ENCODE results near the gene CC2D1A. TPM values are rescaled to one million over a fixed set of nuclear protein-coding genes. Genes with fewer than 3 reads are reported as not detected.

The CC2D1A gene
- total RNA-seq, 1 donor from 2014 or later: 22.6 TPM

- Histone ChIP-seq H3K9me3 (ENCODE audit: insufficient read depth, low read depth, low read length) (no peaks in the 10 kb centered on the region), H4K20me1 (ENCODE audit: insufficient read depth, low read length) (no peaks in the 10 kb centered on the region), H3K4me2 (ENCODE audit: low read length) (no peak overlapping the region), H3K4me3 (ENCODE audit: insufficient read depth, low read depth, low read length) (no peak overlapping the region), H3K27me3 (ENCODE audit: insufficient read depth, low read length) (no peaks in the 10 kb centered on the region), H3K36me3 (ENCODE audit: insufficient read depth, low read length) (no peaks in the 10 kb centered on the region), H3K79me2 (ENCODE audit: insufficient read depth, low read length) (no peaks in the 10 kb centered on the region), H3K9ac (ENCODE audit: low read length) (no peak overlapping the region), H2AFZ (ENCODE audit: low read depth, low read length) (no peak overlapping the region), H3K27ac (ENCODE audit: low read depth, low read length) (no peak overlapping the region), H3K4me1 (ENCODE audit: insufficient read depth, low read length) (no peaks in the 10 kb centered on the region)
- no peak overlapping the region for H3K4me3 Mint-ChIP-seq (ENCODE audit: unreplicated experiment)
- peaks cover 22% of the 10 kb centered on the region for H3K36me3 Mint-ChIP-seq (ENCODE audit: low read depth, unreplicated experiment)
- no peak overlapping the region for H3K27ac Mint-ChIP-seq (ENCODE audit: unreplicated experiment)
- TF ChIP-seq CTCF (IDR thresholded peaks at IDR 0.05; ENCODE audit: insufficient read depth, low read depth, low read length) (no peak), EZH2 (IDR thresholded peaks at IDR 0.05; ENCODE audit: insufficient read depth, low read length) (no peak)
- no peak for DNase-seq (ENCODE audit: low read depth)
- no peaks in the 10 kb centered on the region for H3K9me3 Mint-ChIP-seq (ENCODE audit: unreplicated experiment)
- peaks cover 7% of the 10 kb centered on the region for H3K4me1 Mint-ChIP-seq (ENCODE audit: low read depth, unreplicated experiment)
- H3K27me3 Mint-ChIP-seq (ENCODE audit: low read depth, unreplicated experiment): no peaks in the 10 kb centered on the region
- FAIRE-seq: no peak
Measured at GRCh38 chr19:13975870-13976269, 69.9 kb downstream of the CC2D1A start.

- no peaks in the 10 kb centered on the region for H4K20me1 ChIP-seq (ENCODE audit: insufficient read depth, low read length)
- no peak for DNase-seq (ENCODE audit: low read depth)
- H3K9me3 Mint-ChIP-seq (ENCODE audit: unreplicated experiment): no peaks in the 10 kb centered on the region
- no peak overlapping the region for H3K27ac ChIP-seq (ENCODE audit: low read depth, low read length)
- H3K4me3 Mint-ChIP-seq (ENCODE audit: unreplicated experiment): no peak overlapping the region
- TF ChIP-seq EZH2 (IDR thresholded peaks at IDR 0.05; ENCODE audit: insufficient read depth, low read length) (no peak), CTCF (IDR thresholded peaks at IDR 0.05; ENCODE audit: insufficient read depth, low read depth, low read length) (no peak)
- H3K9ac ChIP-seq (ENCODE audit: low read length): no peak overlapping the region
- peaks cover 22% of the 10 kb centered on the region for H3K36me3 Mint-ChIP-seq (ENCODE audit: low read depth, unreplicated experiment)
- H3K27ac Mint-ChIP-seq (ENCODE audit: unreplicated experiment): no peak overlapping the region
- H2AFZ ChIP-seq (ENCODE audit: low read depth, low read length): no peak overlapping the region
- no peak for FAIRE-seq
- no peak overlapping the region for H3K4me2 ChIP-seq (ENCODE audit: low read length)
- no peaks in the 10 kb centered on the region for H3K9me3 ChIP-seq (ENCODE audit: insufficient read depth, low read depth, low read length)
- no peaks in the 10 kb centered on the region for H3K27me3 Mint-ChIP-seq (ENCODE audit: low read depth, unreplicated experiment)
- no peak overlapping the region for H3K4me3 ChIP-seq (ENCODE audit: insufficient read depth, low read depth, low read length)
- peaks cover 7% of the 10 kb centered on the region for H3K4me1 Mint-ChIP-seq (ENCODE audit: low read depth, unreplicated experiment)
- H3K36me3 ChIP-seq (ENCODE audit: insufficient read depth, low read length): no peaks in the 10 kb centered on the region
- H3K27me3 ChIP-seq (ENCODE audit: insufficient read depth, low read length): no peaks in the 10 kb centered on the region
- H3K4me1 ChIP-seq (ENCODE audit: insufficient read depth, low read length): no peaks in the 10 kb centered on the region
- H3K79me2 ChIP-seq (ENCODE audit: insufficient read depth, low read length): no peaks in the 10 kb centered on the region
Measured at GRCh38 chr19:13976446-13976845, 70.4 kb downstream of the CC2D1A start.

GRCh38 chr19:13977803-13978202 is 71.8 kb downstream of the CC2D1A start:
- FAIRE-seq (no peak), DNase-seq (ENCODE audit: low read depth) (no peak)
- Histone ChIP-seq H3K36me3 (ENCODE audit: insufficient read depth, low read length) (no peaks in the 10 kb centered on the region), H3K4me3 (ENCODE audit: insufficient read depth, low read depth, low read length) (no peak overlapping the region), H3K79me2 (ENCODE audit: insufficient read depth, low read length) (no peaks in the 10 kb centered on the region), H3K4me1 (ENCODE audit: insufficient read depth, low read length) (no peaks in the 10 kb centered on the region), H2AFZ (ENCODE audit: low read depth, low read length) (no peak overlapping the region), H3K4me2 (ENCODE audit: low read length) (no peak overlapping the region), H3K27ac (ENCODE audit: low read depth, low read length) (no peak overlapping the region), H3K9me3 (ENCODE audit: insufficient read depth, low read depth, low read length) (no peaks in the 10 kb centered on the region), H4K20me1 (ENCODE audit: insufficient read depth, low read length) (no peaks in the 10 kb centered on the region), H3K27me3 (ENCODE audit: insufficient read depth, low read length) (no peaks in the 10 kb centered on the region), H3K9ac (ENCODE audit: low read length) (no peak overlapping the region)
- Mint-ChIP-seq H3K4me1 (ENCODE audit: low read depth, unreplicated experiment) (peaks cover 7% of the 10 kb centered on the region), H3K27me3 (ENCODE audit: low read depth, unreplicated experiment) (no peaks in the 10 kb centered on the region), H3K27ac (ENCODE audit: unreplicated experiment) (no peak overlapping the region), H3K4me3 (ENCODE audit: unreplicated experiment) (no peak overlapping the region), H3K36me3 (ENCODE audit: low read depth, unreplicated experiment) (peaks cover 20% of the 10 kb centered on the region), H3K9me3 (ENCODE audit: unreplicated experiment) (no peaks in the 10 kb centered on the region)
- TF ChIP-seq EZH2 (IDR thresholded peaks at IDR 0.05; ENCODE audit: insufficient read depth, low read length) (no peak), CTCF (IDR thresholded peaks at IDR 0.05; ENCODE audit: insufficient read depth, low read depth, low read length) (no peak)

Measured in astrocyte (in vitro differentiated cells and primary cell).